Measurements from ENCODE around the gene GRK5. TPM values are rescaled to one million over a fixed set of nuclear protein-coding genes. Genes with fewer than 3 reads are reported as not detected.

Gene GRK5
- total RNA-seq, 4 donors from 2014 or later = 15.9 to 53.8 (median 18.4) TPM

DNA sequence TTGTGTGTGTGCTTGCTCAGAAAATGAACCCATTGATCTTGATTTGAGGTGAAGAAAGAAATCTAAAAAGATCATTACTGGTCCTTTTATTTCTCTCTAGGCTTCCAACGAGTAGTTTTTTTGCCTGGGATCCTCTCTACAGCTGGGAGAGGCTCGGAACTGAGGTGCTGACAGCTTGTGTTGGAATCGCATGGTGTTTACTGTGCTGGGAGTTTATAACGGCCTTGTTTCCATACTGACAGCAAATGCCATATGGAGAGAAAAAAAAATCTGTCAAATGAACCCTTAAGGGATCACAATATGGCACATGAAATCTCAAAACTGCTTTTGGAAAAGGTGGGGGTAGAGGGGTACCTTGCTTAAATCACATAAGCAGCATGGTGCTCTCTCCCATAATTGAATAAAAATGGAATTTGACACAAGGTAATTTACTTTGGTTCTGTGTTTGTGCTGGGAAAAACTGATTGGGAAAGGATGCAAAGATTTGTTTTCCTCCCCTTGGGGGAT lies 170.1 kb downstream of the GRK5 start:
- no peak for TF ChIP-seq CTCF (IDR thresholded peaks at IDR 0.05)
- ATAC-seq (ENCODE audit: low FRiP score) (no peak), DNase-seq (ENCODE audit: low spot score) (no peak)

DNA sequence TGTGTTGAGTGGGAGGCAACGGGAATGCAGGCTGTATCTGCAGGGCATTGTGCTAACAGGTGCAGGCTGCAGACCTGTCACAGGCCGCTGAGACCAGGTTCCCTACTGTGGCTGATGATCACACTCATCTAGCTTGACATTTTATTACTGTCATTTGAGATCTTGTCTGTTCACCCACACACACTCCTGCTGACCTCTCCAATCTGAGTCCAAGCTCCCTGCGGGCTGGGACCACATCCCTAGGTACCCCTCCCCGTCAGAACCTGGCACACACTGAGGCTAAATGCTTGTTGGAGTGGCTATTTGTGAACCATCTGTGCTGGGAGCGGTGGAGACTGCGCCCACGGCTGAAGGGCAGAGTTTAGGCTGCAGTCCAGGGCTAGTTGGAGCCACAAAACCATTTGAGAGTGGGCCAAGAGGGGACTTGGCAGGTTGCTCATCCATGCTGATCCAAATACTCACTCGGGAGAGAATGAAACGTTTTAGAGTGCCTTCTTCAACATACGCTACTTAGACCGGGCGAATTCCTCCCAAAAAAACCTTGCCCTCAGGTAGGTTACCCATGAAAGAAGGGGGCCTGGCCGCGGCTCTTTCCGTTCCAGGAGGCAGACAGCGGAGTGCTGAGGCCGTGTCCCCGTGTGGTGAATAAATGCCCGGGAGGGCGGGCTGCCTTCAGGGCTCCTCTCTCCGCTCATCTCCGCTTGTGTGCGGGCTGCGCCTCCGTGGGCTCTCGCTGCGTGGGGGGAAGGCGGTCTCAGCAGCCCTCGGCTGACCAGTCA lies 170.8 kb downstream of the GRK5 start:
- DNase-seq (ENCODE audit: low spot score) (no peak), ATAC-seq (ENCODE audit: low FRiP score) (no peak)
- TF ChIP-seq CTCF (IDR thresholded peaks at IDR 0.05) = no peak

GRCh38 chr10:119378737-119379067 lies 171.3 kb downstream of the GRK5 start:
- no peak for TF ChIP-seq CTCF (IDR thresholded peaks at IDR 0.05)
- no peak for ATAC-seq (ENCODE audit: low FRiP score)
- no peak for DNase-seq (ENCODE audit: low spot score)

DNA sequence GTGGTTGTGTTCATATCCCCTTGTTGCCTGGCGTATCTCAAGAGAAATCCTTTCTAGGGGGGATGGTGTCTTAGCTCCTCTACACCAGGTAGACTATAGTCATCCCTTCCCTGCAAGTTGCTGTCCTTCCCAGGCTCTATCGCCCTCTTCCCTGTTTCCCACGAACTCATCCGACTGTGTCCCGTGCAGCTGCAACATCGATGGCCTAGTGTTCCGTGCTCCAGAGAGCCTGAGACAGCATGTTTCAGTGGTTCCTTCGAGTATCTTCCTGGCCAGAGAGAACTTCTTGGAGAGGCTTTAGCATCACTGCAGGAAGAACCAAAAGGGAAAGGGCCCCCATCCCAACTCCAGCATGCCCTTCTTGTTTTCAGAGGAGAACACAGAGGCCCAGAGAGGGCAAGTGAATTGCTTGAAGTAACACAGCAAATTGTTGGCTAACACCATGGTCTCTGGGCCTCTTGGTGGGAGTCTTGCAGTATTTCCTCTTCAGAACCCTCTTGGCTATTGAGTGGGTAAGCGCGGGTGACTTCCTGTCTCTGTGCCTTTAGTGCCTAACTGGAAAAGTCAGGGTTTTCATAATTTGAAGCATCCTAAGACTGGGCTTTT lies 172.2 kb downstream of the GRK5 start:
- ATAC-seq (ENCODE audit: low FRiP score) (no peak), DNase-seq (ENCODE audit: low spot score) (no peak)
- no peak for TF ChIP-seq CTCF (IDR thresholded peaks at IDR 0.05)

- DNase-seq (ENCODE audit: low spot score) (no peak), ATAC-seq (ENCODE audit: low FRiP score) (no peak)
- no peak for TF ChIP-seq CTCF (IDR thresholded peaks at IDR 0.05)
Observed at GRCh38 chr10:119383174-119383856, 175.9 kb downstream of the GRK5 start.

DNA sequence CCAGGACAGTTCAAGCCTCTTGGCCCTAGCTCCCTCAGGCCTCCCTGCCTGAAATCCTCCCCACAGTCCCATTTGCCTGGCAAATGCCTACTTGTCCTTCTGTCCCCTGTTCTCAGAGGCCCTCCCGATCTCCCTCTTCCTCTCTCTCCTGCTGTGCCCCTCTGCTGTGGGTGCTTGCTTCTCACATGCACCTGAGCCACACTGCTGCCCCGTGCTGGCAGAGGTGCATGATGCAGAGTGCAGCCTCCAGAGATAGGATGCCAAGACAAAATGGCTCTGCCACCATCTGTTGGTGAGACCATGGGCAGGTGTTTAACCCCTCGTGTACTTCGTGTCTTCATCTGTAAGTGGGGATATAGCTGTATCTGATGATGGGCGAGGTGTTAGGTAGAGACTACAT lies 176.8 kb downstream of the GRK5 start:
- TF ChIP-seq CTCF (IDR thresholded peaks at IDR 0.05) = no peak
- DNase-seq (ENCODE audit: low spot score) (no peak), ATAC-seq (ENCODE audit: low FRiP score) (no peak)
